DOHH2 (cell line): Measurements from ENCODE around the gene FYCO1.

ENCODE experiments used
- H3F3A ChIP-seq: fragments of 200-600 bp; sonication (generic), shearing (Covaris generic); 2 replicates; pipeline ENCODE4 v1.6.0; 2016; ENCODE audit warnings: antibody characterized with exemption, mild to moderate bottlenecking; ENCODE audit not compliant: control insufficient read depth, insufficient read depth
- H3K27ac ChIP-seq: fragments of 200-600 bp; sonication (generic); 2 replicates; pipeline ENCODE4 v1.5.1; 2014; ENCODE audit warnings: low read depth, mild to moderate bottlenecking, low read length, moderate library complexity
- H3K27me3 ChIP-seq: fragments of 200-600 bp; sonication (generic); 2 replicates; pipeline ENCODE4 v1.6.1; 2014; ENCODE audit warnings: mild to moderate bottlenecking, low read length, mixed read lengths; ENCODE audit not compliant: control insufficient read depth
- H3K36me3 ChIP-seq: fragments of 200-600 bp; sonication (generic); 2 replicates; pipeline ENCODE4 v1.6.1; 2014; ENCODE audit warnings: mild to moderate bottlenecking, low read length, moderate library complexity, mixed read lengths; ENCODE audit not compliant: control insufficient read depth
- H3K4me1 ChIP-seq: fragments of 200-600 bp; sonication (generic); 2 replicates; pipeline ENCODE4 v1.6.1; 2014; ENCODE audit warnings: mild to moderate bottlenecking, low read length, mixed read lengths; ENCODE audit not compliant: control insufficient read depth
- H3K4me2 ChIP-seq: fragments of 200-600 bp; sonication (generic); 2 replicates; pipeline ENCODE4 v1.6.0; 2014; ENCODE audit warnings: mild to moderate bottlenecking, low read length, moderate library complexity
- H3K4me3 ChIP-seq: fragments of 200-600 bp; sonication (generic); 2 replicates; pipeline ENCODE4 v1.5.1; 2014; ENCODE audit warnings: mild to moderate bottlenecking, low read length, mixed read lengths
- H3K79me2 ChIP-seq: fragments of 200-600 bp; sonication (generic); 2 replicates; pipeline ENCODE4 v1.6.1; 2014; ENCODE audit warnings: mild to moderate bottlenecking, low read length, mixed read lengths; ENCODE audit not compliant: control insufficient read depth
- H3K9me2 ChIP-seq: fragments of 200-600 bp; sonication (generic); replicated peaks from 2 replicates; pipeline ENCODE4 v1.6.1; 2014; ENCODE audit warnings: mild to moderate bottlenecking, low read length, mixed read lengths; ENCODE audit not compliant: control insufficient read depth
- H3K9me3 ChIP-seq: fragments of 200-600 bp; sonication (generic); 2 replicates; pipeline ENCODE4 v1.6.1; 2014; ENCODE audit warnings: antibody characterized with exemption, low read length, mixed read lengths; ENCODE audit not compliant: control insufficient read depth, insufficient read depth
- H4K20me1 ChIP-seq: fragments of 200-600 bp; sonication (generic); 2 replicates; pipeline ENCODE4 v1.6.0; 2014; ENCODE audit warnings: low read depth, mild to moderate bottlenecking, antibody characterized with exemption, low read length, moderate library complexity; ENCODE audit not compliant: control insufficient read depth, insufficient read depth
- EZH2phosphoT487 ChIP-seq: fragments of 200-600 bp; sonication (generic); IDR thresholded peaks from 2 replicates; pipeline ENCODE4 v1.6.1; 2017; ENCODE audit warnings: borderline replicate concordance, mild to moderate bottlenecking, antibody characterized with exemption, low read length, moderate library complexity, mixed read lengths
- TF ChIP-seq, protein P1 (sequence below): fragments of 200-600 bp; sonication (generic); IDR thresholded peaks from one replicate; pipeline ENCODE4 v1.5.1; 2014; ENCODE audit warnings: antibody characterized with exemption, mild to moderate bottlenecking, low read depth, low read length; ENCODE audit not compliant: poor library complexity, severe bottlenecking

FYCO1 gene

GRCh38 chr3:45933591-45933990, 62.0 kb downstream of the FYCO1 start:
- Histone ChIP-seq H3K27me3 (no peaks in the 10 kb centered on the region), H3F3A (no peaks in the 10 kb centered on the region), H3K36me3 (peaks cover 56% of the 10 kb centered on the region), H3K27ac (no peak overlapping the region), H3K9me3 (no peaks in the 10 kb centered on the region), H3K4me2 (no peak overlapping the region), H4K20me1 (no peaks in the 10 kb centered on the region), H3K4me1 (no peaks in the 10 kb centered on the region), H3K4me3 (no peak overlapping the region), H3K9me2 (no peaks in the 10 kb centered on the region), H3K79me2 (no peaks in the 10 kb centered on the region)
- no peak for TF ChIP-seq EZH2phosphoT487
- TF ChIP-seq, protein P1, sequence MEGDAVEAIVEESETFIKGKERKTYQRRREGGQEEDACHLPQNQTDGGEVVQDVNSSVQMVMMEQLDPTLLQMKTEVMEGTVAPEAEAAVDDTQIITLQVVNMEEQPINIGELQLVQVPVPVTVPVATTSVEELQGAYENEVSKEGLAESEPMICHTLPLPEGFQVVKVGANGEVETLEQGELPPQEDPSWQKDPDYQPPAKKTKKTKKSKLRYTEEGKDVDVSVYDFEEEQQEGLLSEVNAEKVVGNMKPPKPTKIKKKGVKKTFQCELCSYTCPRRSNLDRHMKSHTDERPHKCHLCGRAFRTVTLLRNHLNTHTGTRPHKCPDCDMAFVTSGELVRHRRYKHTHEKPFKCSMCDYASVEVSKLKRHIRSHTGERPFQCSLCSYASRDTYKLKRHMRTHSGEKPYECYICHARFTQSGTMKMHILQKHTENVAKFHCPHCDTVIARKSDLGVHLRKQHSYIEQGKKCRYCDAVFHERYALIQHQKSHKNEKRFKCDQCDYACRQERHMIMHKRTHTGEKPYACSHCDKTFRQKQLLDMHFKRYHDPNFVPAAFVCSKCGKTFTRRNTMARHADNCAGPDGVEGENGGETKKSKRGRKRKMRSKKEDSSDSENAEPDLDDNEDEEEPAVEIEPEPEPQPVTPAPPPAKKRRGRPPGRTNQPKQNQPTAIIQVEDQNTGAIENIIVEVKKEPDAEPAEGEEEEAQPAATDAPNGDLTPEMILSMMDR = no peak

DNA sequence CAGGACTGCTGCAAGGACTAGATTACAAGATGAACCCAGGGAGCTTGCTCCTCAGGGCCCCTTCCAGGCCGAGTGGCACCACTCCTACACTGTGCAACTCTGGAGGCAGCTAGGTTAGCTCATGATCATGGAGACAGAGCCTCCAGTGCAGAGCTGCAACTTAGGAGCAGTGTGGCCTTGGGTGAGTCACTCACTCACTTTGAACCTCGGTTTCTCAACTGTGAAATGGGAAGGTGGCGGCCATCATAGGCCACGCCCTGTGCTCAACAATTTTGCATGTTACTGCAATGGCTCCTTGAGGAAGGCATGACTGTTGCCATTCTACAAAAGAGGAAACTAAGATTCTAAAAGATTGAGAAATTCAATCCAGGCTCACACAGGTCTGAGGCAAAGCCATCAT, 63.5 kb downstream of the FYCO1 start:
- Histone ChIP-seq H3K9me2 (no peaks in the 10 kb centered on the region), H3K4me1 (no peaks in the 10 kb centered on the region), H3K4me2 (no peak overlapping the region), H3K27me3 (no peaks in the 10 kb centered on the region), H3K4me3 (no peak overlapping the region), H3K9me3 (no peaks in the 10 kb centered on the region), H4K20me1 (no peaks in the 10 kb centered on the region), H3F3A (no peaks in the 10 kb centered on the region), H3K27ac (no peak overlapping the region), H3K79me2 (no peaks in the 10 kb centered on the region), H3K36me3 (peaks cover 67% of the 10 kb centered on the region)
- TF ChIP-seq, protein P1 = no peak
- TF ChIP-seq EZH2phosphoT487 = no peak

DNA sequence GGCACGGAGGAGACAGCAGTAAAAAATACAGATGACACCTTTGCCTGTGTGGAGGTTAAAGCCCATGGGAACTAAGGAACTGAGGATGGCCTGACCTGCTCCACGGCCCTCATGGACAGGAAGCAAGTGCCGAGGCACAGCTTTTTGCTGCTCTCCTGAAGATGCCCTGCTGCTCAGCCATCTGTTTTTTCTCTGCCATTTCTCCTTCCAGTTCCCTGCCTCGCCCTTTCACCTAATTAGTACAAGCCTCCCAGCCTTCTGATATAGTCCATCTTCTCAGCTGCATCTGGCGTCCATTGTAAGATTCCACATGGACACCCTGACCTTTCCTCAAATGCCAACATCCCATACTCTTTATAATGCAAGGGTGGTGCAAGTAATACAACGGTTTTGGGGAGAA, 64.1 kb downstream of the FYCO1 start:
- Histone ChIP-seq H3K4me1 (no peaks in the 10 kb centered on the region), H3K36me3 (peaks cover 67% of the 10 kb centered on the region), H3K27ac (no peak overlapping the region), H4K20me1 (no peaks in the 10 kb centered on the region), H3K27me3 (no peaks in the 10 kb centered on the region), H3K4me3 (no peak overlapping the region), H3K4me2 (no peak overlapping the region), H3K9me3 (no peaks in the 10 kb centered on the region), H3F3A (no peaks in the 10 kb centered on the region), H3K79me2 (no peaks in the 10 kb centered on the region), H3K9me2 (no peaks in the 10 kb centered on the region)
- no peak for TF ChIP-seq EZH2phosphoT487
- TF ChIP-seq, protein P1 = no peak
